SK-N-SH (cell line): Measurements from ENCODE around the gene LZTFL1.

Experiments
- MAX ChIP-seq: IDR thresholded peaks from 2 replicates; pipeline ENCODE4 v1.4.0; 2012; ENCODE audit warnings: low read depth
- TAF1 ChIP-seq: IDR thresholded peaks from 2 replicates; pipeline ENCODE4 v1.6.1; 2012; ENCODE audit warnings: low read depth, mild to moderate bottlenecking, low read length, moderate library complexity, borderline replicate concordance
- TEAD4 ChIP-seq: IDR thresholded peaks from 2 replicates; pipeline ENCODE4 v1.4.0; 2012; ENCODE audit warnings: mild to moderate bottlenecking, borderline replicate concordance; ENCODE audit not compliant: insufficient read depth
- YY1 ChIP-seq: IDR thresholded peaks from 2 replicates; pipeline ENCODE4 v1.4.0; 2012; ENCODE audit warnings: low read depth, mild to moderate bottlenecking
- TF ChIP-seq, protein P1 (sequence below): fragments of 200-600 bp; sonication (generic); IDR thresholded peaks from 2 replicates; pipeline ENCODE4 v1.6.1; 2017; ENCODE audit warnings: antibody characterized with exemption, mild to moderate bottlenecking, moderate library complexity

DNA sequence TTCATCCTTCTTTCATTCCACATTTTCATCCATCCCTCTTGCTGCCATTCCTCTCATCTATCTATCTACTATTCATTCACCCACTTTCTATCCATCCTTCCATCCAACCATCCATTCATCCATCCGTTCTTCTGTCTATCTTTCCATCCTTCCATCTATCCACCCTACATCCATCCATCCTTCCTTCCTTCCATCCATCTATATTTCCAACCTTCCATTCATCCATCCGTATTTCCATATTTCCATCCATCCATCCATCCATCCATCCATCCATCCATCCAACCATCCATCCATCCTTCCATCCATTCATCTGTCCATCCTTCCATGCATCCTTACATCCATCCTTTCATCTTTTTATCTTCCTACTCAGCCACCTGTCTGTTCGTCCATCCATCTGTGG, 59.5 kb downstream of the LZTFL1 start:
- TF ChIP-seq YY1 (no peak), MAX (no peak), TEAD4 (no peak), TAF1 (no peak)
- TF ChIP-seq, protein P1, sequence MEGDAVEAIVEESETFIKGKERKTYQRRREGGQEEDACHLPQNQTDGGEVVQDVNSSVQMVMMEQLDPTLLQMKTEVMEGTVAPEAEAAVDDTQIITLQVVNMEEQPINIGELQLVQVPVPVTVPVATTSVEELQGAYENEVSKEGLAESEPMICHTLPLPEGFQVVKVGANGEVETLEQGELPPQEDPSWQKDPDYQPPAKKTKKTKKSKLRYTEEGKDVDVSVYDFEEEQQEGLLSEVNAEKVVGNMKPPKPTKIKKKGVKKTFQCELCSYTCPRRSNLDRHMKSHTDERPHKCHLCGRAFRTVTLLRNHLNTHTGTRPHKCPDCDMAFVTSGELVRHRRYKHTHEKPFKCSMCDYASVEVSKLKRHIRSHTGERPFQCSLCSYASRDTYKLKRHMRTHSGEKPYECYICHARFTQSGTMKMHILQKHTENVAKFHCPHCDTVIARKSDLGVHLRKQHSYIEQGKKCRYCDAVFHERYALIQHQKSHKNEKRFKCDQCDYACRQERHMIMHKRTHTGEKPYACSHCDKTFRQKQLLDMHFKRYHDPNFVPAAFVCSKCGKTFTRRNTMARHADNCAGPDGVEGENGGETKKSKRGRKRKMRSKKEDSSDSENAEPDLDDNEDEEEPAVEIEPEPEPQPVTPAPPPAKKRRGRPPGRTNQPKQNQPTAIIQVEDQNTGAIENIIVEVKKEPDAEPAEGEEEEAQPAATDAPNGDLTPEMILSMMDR: no peak
